Glutamatergic neuron (in vitro differentiated cells): ENCODE measurements around the gene CDH23. TPM values are rescaled to one million over a fixed set of nuclear protein-coding genes. Genes with fewer than 3 reads are reported as not detected.

Experiments
- DNase-seq: peaks from one replicate; pipeline ENCODE4 v3.0.0; 2022
- H3K27ac Mint-ChIP-seq: one replicate; pipeline ENCODE4 v1.8.0; 2020; ENCODE audit warnings: mild to moderate bottlenecking, mixed read lengths, inconsistent platforms; ENCODE audit not compliant: unreplicated experiment
- H3K27me3 Mint-ChIP-seq: one replicate; pipeline ENCODE4 v1.8.0; 2020; ENCODE audit warnings: mild to moderate bottlenecking, moderate library complexity, mixed read lengths, inconsistent platforms; ENCODE audit not compliant: unreplicated experiment
- H3K36me3 Mint-ChIP-seq: one replicate; pipeline ENCODE4 v1.8.0; 2020; ENCODE audit warnings: mild to moderate bottlenecking, mixed read lengths, inconsistent platforms; ENCODE audit not compliant: unreplicated experiment
- H3K4me1 Mint-ChIP-seq: one replicate; pipeline ENCODE4 v1.8.0; 2020; ENCODE audit warnings: mild to moderate bottlenecking, low read depth, mixed read lengths, inconsistent platforms; ENCODE audit not compliant: unreplicated experiment
- H3K4me3 Mint-ChIP-seq: one replicate; pipeline ENCODE4 v1.8.0; 2020; ENCODE audit warnings: mild to moderate bottlenecking, mixed read lengths, inconsistent platforms; ENCODE audit not compliant: unreplicated experiment
- H3K9me3 Mint-ChIP-seq: one replicate; pipeline ENCODE4 v1.8.0; 2020; ENCODE audit warnings: mild to moderate bottlenecking, moderate library complexity, mixed read lengths, inconsistent platforms; ENCODE audit not compliant: unreplicated experiment
- CTCF ChIP-seq: fragments of 200-600 bp; sonication (generic); IDR thresholded peaks from one replicate; pipeline ENCODE4 v1.5.0; 2021; ENCODE audit not compliant: partially characterized antibody, unreplicated experiment
- total RNA-seq: library from RNA; stranded (reverse); fragmentation: NEBNext Ultra II Directional; extraction: Animal tissue kit (Norgen Biotek cat#: 25700); gene quantifications from one replicate; pipeline ENCODE4 v1.2.1, GENCODE V29; 2021; ENCODE audit not compliant: unreplicated experiment

Gene CDH23
- total RNA-seq, 1 donor from 2014 or later: 2.0 TPM

- peaks cover 2% of the 10 kb centered on the region for H3K4me1 Mint-ChIP-seq
- H3K4me3 Mint-ChIP-seq: no peak overlapping the region
- H3K27me3 Mint-ChIP-seq: peaks cover 6% of the 10 kb centered on the region
- peaks cover 2% of the 10 kb centered on the region for H3K9me3 Mint-ChIP-seq
- H3K27ac Mint-ChIP-seq: no peak overlapping the region
- peaks cover 5% of the 10 kb centered on the region for H3K36me3 Mint-ChIP-seq
- DNase-seq: no peak
- no peak for TF ChIP-seq CTCF
Measured at GRCh38 chr10:71402005-71402404, 5.3 kb downstream of the CDH23 start.

- H3K9me3 Mint-ChIP-seq: no peaks in the 10 kb centered on the region
- no peaks in the 10 kb centered on the region for H3K36me3 Mint-ChIP-seq
- H3K27ac Mint-ChIP-seq: no peak overlapping the region
- no peak for DNase-seq
- H3K4me3 Mint-ChIP-seq: no peak overlapping the region
- no peak for TF ChIP-seq CTCF
- H3K4me1 Mint-ChIP-seq: no peaks in the 10 kb centered on the region
- peaks cover 3% of the 10 kb centered on the region for H3K27me3 Mint-ChIP-seq
Measured at GRCh38 chr10:71404503-71405295, 8.0 kb downstream of the CDH23 start.

GRCh38 chr10:71406878-71407277 is 10.2 kb downstream of the CDH23 start:
- DNase-seq: no peak
- H3K27ac Mint-ChIP-seq: no peak overlapping the region
- no peaks in the 10 kb centered on the region for H3K27me3 Mint-ChIP-seq
- H3K4me3 Mint-ChIP-seq: no peak overlapping the region
- no peaks in the 10 kb centered on the region for H3K36me3 Mint-ChIP-seq
- no peaks in the 10 kb centered on the region for H3K9me3 Mint-ChIP-seq
- TF ChIP-seq CTCF: no peak
- H3K4me1 Mint-ChIP-seq: no peaks in the 10 kb centered on the region

- DNase-seq: no peak
- Mint-ChIP-seq H3K4me3 (no peak overlapping the region), H3K4me1 (no peaks in the 10 kb centered on the region), H3K36me3 (peaks cover 9% of the 10 kb centered on the region), H3K27ac (no peak overlapping the region), H3K9me3 (no peaks in the 10 kb centered on the region), H3K27me3 (no peaks in the 10 kb centered on the region)
- TF ChIP-seq CTCF: no peak
Measured at GRCh38 chr10:71408436-71409225, 11.9 kb downstream of the CDH23 start.
